K562 (cell line): ENCODE measurements around the gene BCAS1. TPM values are rescaled to one million over a fixed set of nuclear protein-coding genes. Genes with fewer than 3 reads are reported as not detected.

Source experiments
- ATAC-seq: fragments of 200-7000 bp; cut with Tn5 transposase; 3 replicates; pipeline ENCODE4 v1.9.1; 2020; ENCODE audit warnings: moderate library complexity
- BruUV-seq: library from RNA; stranded (reverse); fragments of 400-500 nt; replicated peaks from 2 replicates; lab custom pipeline; 2021; lab: Mats Ljungman, UMichigan
- CTCF ChIA-PET: fragments of 300-600 bp; formaldehyde crosslinking; extraction: SDS; loops from one replicate; lab custom pipeline; 2021; ENCODE audit warnings: low intra/inter-chr PET ratio; lab: Yijun Ruan, JAX
- POLR2A ChIA-PET: fragments of 300-600, 350-650 bp; sonication (Branson Sonifier 250); formaldehyde crosslinking; extraction: SDS; loops from one replicate; lab custom pipeline; 2021; ENCODE audit warnings: antibody characterized with exemption, inconsistent platforms; lab: Yijun Ruan, JAX
- DNase-seq, 4 experiments: peaks; one replicate each; pipeline versions ENCODE4 v3.0.0 to v3.0.0-alpha.2; 2011 to 2018; ENCODE audit warnings: low spot score in 3 of 4, mixed read lengths in 3 of 4; ENCODE audit errors: extremely low read depth in 1 of 4
- FAIRE-seq: peaks from 2 replicates; lab custom pipeline; 2011; peaks lifted over from hg19 to GRCh38; lab: Jason Lieb, UNC
- H2AFZ ChIP-seq: 2 replicates; pipeline ENCODE4 v1.6.0; 2011; ENCODE audit warnings: low read depth, low read length, control low read depth, inconsistent platforms
- H3K27ac ChIP-seq: fragments of 200-600 bp; 3 replicates; pipeline ENCODE4 v1.8.0; 2011; ENCODE audit warnings: low read depth, mild to moderate bottlenecking, control low read depth, inconsistent platforms, low read length, moderate library complexity, mixed read lengths; ENCODE audit errors: extremely low read depth
- H3K27me3 ChIP-seq, 2 experiments: fragments of 300-600 bp in 1 of 2; 2 replicates in 1 of 2; 3 replicates in 1 of 2; pipeline versions ENCODE4 v1.6.0 to v1.8.0; 2011; ENCODE audit warnings: inconsistent platforms in 2 of 2, low read length in 2 of 2, mild to moderate bottlenecking in 1 of 2, mixed read lengths in 1 of 2, moderate library complexity in 1 of 2; ENCODE audit not compliant: control insufficient read depth in 2 of 2, insufficient read depth in 2 of 2
- H3K36me3 ChIP-seq: fragments of 300-600 bp; 3 replicates; pipeline ENCODE4 v1.8.0; 2011; ENCODE audit warnings: mild to moderate bottlenecking, low read length, inconsistent platforms; ENCODE audit not compliant: control insufficient read depth, insufficient read depth
- H3K4me1 ChIP-seq, 2 experiments: fragments of 200-600 bp in 1 of 2; replicated peaks in 1 of 2; 2 replicates in 1 of 2; 3 replicates in 1 of 2; pipeline versions ENCODE4 v1.5.1 to v1.8.0; 2011; ENCODE audit warnings: inconsistent platforms in 2 of 2, low read length in 2 of 2, mild to moderate bottlenecking in 1 of 2, mixed read lengths in 1 of 2, moderate library complexity in 1 of 2; ENCODE audit not compliant: control insufficient read depth in 2 of 2, insufficient read depth in 2 of 2
- H3K4me2 ChIP-seq: 2 replicates; pipeline ENCODE4 v1.6.1; 2011; ENCODE audit warnings: low read length, control low read depth, inconsistent platforms, mixed read lengths; ENCODE audit not compliant: insufficient read depth
- H3K4me3 ChIP-seq: fragments of 200-600 bp; sonication (generic), shearing (Covaris generic); 2 replicates; pipeline ENCODE4 v1.5.1; 2016; ENCODE audit warnings: control low read depth, inconsistent platforms
- H3K79me2 ChIP-seq: fragments of 200-600 bp; 3 replicates; pipeline ENCODE4 v1.8.0; 2011; ENCODE audit warnings: low read length, inconsistent platforms; ENCODE audit not compliant: control insufficient read depth, insufficient read depth
- H3K9ac ChIP-seq, 2 experiments: 2 replicates each; pipeline versions ENCODE4 v1.6.0 to v1.6.1; 2011; ENCODE audit warnings: low read depth in 2 of 2, low read length in 2 of 2, control low read depth in 1 of 2, inconsistent platforms in 1 of 2, mild to moderate bottlenecking in 1 of 2, mixed read lengths in 1 of 2; ENCODE audit not compliant: insufficient read depth in 1 of 2
- H3K9me1 ChIP-seq: one replicate; pipeline ENCODE4 v1.6.0; 2011; ENCODE audit warnings: inconsistent platforms, mild to moderate bottlenecking, low read length, moderate library complexity; ENCODE audit not compliant: control insufficient read depth, insufficient read depth
- H3K9me3 ChIP-seq: replicated peaks from 2 replicates; pipeline ENCODE4 v1.5.1; 2011; ENCODE audit warnings: low read depth, low read length, inconsistent platforms; ENCODE audit not compliant: control insufficient read depth, insufficient read depth
- H4K20me1 ChIP-seq: replicated peaks from 2 replicates; pipeline ENCODE4 v1.6.1; 2011; ENCODE audit warnings: low read length, inconsistent platforms, mixed read lengths; ENCODE audit not compliant: control insufficient read depth, insufficient read depth
- ZNF79 ChIP-seq: fragments of 250-450 bp; sonication (Bioruptor Pico); IDR thresholded peaks from 2 replicates; pipeline ENCODE4 v1.4.0; 2020; ENCODE audit warnings: low read depth, mild to moderate bottlenecking, moderate library complexity
- WGBS: fragments of 100-300 bp; shearing (Covaris generic); methylation state at CpG from one replicate; pipeline ENCODE4 v1.1.6; 2016; ENCODE audit warnings: low coverage, mixed read lengths; ENCODE audit not compliant: insufficient coverage; ENCODE audit errors: missing lambda C conversion rate; 5-methylcytosine and 5-hydroxymethylcytosine counted together
- in situ Hi-C: fragments of 300-500 bp; cut with MboI; formaldehyde crosslinking; loops from 4 replicates; pipeline ENCODE4 v1.15.0; 2018; ENCODE audit warnings: inconsistent platforms, mixed read lengths
- intact Hi-C: fragments of 100-400 bp; cut with micrococcal nuclease; formaldehyde crosslinking; loops from 2 replicates; pipeline ENCODE4 v1.14.2; 2022
- polyA plus RNA-seq, 8 experiments: library from polyadenylated mRNA; depleted of rRNA in 4 of 8; stranded (reverse) in 5 of 8; unstranded in 3 of 8; fragments of >200 nt; fragmentation: Nextera tagmentation in 2 of 8; fragmentation: Illumina TruSeq in 1 of 8; extraction: Ambion mirVana in 2 of 8; extraction: Trizol in 1 of 8; gene quantifications; 2 replicates each; pipeline versions ENCODE4 v1.2.1 to v1.2.3, GENCODE V29; 2011 to 2014; ENCODE audit warnings: inconsistent platforms in 1 of 8, missing spikeins in 1 of 8
- total RNA-seq, 7 experiments: library from RNA; depleted of rRNA in 6 of 7; stranded (reverse); fragments of >200 nt in 6 of 7; fragmentation: Illumina TruSeq in 2 of 7; extraction: Trizol in 2 of 7; gene quantifications; 2 replicates each; pipeline versions ENCODE4 v1.2.1 to v1.2.3, GENCODE V29; 2011 to 2021; ENCODE audit warnings: low replicate concordance in 1 of 7
- TF ChIP-seq, protein P1 (sequence below), 3 experiments: fragments of 200-800 bp in 1 of 3; fragments of 250-450 bp in 1 of 3; fragments of 450-650 bp in 1 of 3; sonication (Bioruptor Pico) in 1 of 3; sonication (Bioruptor generic) in 1 of 3; formaldehyde crosslinking in 1 of 3; IDR thresholded peaks; 2 replicates each; pipeline versions ENCODE4 v1.6.1 to v1.8.0; 2016 to 2022; ENCODE audit warnings: mild to moderate bottlenecking in 2 of 3, missing genetic modification characterization in 2 of 3, missing compliant biosample characterization in 1 of 3, moderate library complexity in 1 of 3

BCAS1 gene
- total and polyA plus RNA-seq, 9 of the 15 experiments (the other 6 are each of a cell fraction or from before 2014, with no cell fraction given) = 0.18 to 2.3 (median 0.93) TPM

DNA sequence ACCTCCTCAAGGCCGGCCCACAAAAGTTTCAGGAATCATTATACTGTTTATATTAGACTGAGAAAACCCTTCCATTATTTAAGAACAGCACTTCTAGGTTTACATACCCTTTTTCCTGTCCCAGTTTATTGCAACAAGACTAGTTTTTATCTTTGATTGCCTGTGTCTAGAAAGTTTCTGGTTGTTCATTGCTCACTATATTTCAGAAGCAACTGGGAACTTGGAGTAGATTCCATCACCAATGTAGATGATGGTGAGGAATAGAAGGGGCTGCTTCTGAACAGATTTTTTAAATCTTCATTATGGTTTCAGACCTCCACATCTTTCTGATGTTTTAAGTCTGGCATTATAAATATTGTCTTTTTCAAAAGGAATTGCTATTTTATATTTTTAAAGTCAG, 93.0 kb downstream of the BCAS1 start:
- TF ChIP-seq, protein P1, sequence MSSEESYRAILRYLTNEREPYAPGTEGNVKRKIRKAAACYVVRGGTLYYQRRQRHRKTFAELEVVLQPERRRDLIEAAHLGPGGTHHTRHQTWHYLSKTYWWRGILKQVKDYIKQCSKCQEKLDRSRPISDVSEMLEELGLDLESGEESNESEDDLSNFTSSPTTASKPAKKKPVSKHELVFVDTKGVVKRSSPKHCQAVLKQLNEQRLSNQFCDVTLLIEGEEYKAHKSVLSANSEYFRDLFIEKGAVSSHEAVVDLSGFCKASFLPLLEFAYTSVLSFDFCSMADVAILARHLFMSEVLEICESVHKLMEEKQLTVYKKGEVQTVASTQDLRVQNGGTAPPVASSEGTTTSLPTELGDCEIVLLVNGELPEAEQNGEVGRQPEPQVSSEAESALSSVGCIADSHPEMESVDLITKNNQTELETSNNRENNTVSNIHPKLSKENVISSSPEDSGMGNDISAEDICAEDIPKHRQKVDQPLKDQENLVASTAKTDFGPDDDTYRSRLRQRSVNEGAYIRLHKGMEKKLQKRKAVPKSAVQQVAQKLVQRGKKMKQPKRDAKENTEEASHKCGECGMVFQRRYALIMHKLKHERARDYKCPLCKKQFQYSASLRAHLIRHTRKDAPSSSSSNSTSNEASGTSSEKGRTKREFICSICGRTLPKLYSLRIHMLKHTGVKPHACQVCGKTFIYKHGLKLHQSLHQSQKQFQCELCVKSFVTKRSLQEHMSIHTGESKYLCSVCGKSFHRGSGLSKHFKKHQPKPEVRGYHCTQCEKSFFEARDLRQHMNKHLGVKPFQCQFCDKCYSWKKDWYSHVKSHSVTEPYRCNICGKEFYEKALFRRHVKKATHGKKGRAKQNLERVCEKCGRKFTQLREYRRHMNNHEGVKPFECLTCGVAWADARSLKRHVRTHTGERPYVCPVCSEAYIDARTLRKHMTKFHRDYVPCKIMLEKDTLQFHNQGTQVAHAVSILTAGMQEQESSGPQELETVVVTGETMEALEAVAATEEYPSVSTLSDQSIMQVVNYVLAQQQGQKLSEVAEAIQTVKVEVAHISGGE (CRISPR knock-in tag; IDR thresholded peaks at IDR 0.05) = peak in 1 of 3 experiments; percentile 82; a peak in 1 of 6 replicates
- TF ChIP-seq ZNF79 = no peak
- WGBS = 0% methylated on average over 1 of the region's 1 CpG
- Histone ChIP-seq H3K4me2 (no peak overlapping the region), H3K4me1 (no peaks in the 10 kb centered on the region), H3K27ac (no peak overlapping the region), H3K36me3 (no peaks in the 10 kb centered on the region), H3K9ac (no peak overlapping the region), H2AFZ (no peak overlapping the region), H3K79me2 (no peaks in the 10 kb centered on the region), H3K9me1 (no peaks in the 10 kb centered on the region), H3K9me3 (no peaks in the 10 kb centered on the region), H4K20me1 (no peaks in the 10 kb centered on the region), H3K4me3 (no peak overlapping the region), H3K27me3 (peaks cover 0 to 6% of the 10 kb centered on the region in 2 experiments; a peak in 2 of 5 replicates)
- BruUV-seq = no TSS peak
- ATAC-seq (no peak), DNase-seq (no peak), FAIRE-seq (no peak)
- in situ Hi-C loops (no loop called here), intact Hi-C loops (no loop called here)
- ChIA-PET CTCF (no interaction called here), POLR2A (no interaction called here)
